Measurements from ENCODE around the gene GSTM3.

GSTM3 gene

DNA sequence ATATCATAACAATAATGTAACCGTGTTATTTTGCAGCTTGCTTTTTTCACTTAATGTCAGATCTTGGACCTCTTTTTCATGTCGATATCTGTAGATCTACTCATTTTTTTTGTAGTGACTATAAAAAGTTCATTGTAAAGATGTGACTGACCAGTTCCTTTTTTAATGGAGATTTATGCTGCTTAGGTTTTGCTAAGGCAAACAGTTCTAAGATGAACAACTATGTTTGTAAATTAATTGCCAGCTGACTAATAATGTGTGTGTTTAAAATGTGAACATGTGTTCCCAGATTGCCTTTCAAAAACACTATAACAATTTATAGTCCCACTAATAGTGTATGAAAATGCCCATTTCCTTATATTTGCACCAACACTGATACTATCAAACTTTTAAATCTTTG, 41.0 kb upstream of the GSTM3 start:
- TF ChIP-seq, protein P1, sequence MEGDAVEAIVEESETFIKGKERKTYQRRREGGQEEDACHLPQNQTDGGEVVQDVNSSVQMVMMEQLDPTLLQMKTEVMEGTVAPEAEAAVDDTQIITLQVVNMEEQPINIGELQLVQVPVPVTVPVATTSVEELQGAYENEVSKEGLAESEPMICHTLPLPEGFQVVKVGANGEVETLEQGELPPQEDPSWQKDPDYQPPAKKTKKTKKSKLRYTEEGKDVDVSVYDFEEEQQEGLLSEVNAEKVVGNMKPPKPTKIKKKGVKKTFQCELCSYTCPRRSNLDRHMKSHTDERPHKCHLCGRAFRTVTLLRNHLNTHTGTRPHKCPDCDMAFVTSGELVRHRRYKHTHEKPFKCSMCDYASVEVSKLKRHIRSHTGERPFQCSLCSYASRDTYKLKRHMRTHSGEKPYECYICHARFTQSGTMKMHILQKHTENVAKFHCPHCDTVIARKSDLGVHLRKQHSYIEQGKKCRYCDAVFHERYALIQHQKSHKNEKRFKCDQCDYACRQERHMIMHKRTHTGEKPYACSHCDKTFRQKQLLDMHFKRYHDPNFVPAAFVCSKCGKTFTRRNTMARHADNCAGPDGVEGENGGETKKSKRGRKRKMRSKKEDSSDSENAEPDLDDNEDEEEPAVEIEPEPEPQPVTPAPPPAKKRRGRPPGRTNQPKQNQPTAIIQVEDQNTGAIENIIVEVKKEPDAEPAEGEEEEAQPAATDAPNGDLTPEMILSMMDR (IDR thresholded peaks at IDR 0.05) = no peak

DNA sequence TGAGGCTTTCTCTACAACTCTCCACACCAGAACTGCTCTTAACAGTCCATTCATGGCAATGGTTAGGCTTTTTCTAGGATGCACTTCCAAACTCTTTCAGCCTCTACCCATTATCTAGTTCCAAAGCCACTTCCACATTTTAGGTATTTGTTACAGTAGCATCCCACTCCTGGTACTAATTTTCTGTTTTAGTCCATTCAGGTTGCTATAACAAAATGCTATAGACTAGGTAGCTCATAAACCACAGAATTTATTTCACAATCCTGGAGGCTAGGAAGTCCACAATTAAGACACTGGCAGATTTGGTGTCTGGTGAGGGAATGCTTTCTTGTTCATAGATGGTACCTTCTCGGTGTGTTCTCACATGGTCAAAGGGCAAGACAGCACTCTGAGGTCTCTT, 40.1 kb upstream of the GSTM3 start:
- TF ChIP-seq, protein P1 (IDR thresholded peaks at IDR 0.05) = no peak

DNA sequence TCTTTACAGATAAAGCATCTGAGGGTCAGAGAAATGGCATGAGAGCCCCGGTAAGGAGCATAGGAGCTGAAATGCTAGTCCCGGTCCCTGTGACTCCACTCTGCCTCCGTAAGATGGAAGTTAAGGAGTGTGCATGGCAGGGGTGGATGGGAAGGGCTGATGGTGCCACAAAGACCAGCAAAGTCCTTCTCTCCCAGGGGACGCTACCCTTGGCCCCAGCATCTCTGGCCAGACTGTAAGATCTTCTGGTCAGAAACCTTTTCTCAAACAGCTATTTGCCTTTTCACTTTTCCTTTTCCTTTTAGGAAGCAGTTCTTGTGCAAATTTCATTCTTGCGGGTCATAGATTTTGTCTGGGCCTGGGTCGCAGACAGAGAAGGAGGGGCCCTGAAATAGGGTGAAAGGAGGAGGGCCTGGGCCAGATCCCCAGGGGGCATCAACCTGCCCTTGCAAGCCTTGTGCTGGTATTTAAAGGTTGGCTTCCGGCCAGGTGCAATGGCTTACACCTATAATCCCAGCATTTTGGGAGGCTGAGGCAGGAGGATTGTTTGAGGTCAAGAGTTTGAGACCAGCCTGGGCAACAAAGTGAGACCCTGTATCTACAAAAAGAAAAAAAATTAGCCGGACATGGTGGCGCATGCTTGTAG, 37.3 kb upstream of the GSTM3 start:
- TF ChIP-seq, protein P1 (IDR thresholded peaks at IDR 0.05) = no peak

DNA sequence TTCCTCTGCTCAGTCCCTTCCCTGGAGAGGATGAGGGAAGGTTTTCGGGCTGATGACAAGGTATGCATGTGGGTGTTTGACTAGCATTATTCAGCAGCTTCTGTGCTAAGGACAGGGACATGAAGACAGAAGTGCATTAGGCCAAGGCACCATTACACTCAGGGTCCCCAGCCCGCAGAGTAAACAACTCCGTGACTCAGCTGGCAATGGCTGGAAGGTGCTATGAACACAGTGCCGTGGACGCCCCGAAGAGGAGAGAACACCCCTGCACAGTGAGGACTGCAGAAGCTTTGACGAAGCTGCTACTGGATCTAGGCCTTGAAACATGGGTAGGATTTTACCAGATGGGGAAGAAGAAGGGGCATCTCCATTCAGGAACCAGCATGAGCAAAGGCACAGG, 36.6 kb upstream of the GSTM3 start:
- TF ChIP-seq, protein P1 (IDR thresholded peaks at IDR 0.05) = no peak

DNA sequence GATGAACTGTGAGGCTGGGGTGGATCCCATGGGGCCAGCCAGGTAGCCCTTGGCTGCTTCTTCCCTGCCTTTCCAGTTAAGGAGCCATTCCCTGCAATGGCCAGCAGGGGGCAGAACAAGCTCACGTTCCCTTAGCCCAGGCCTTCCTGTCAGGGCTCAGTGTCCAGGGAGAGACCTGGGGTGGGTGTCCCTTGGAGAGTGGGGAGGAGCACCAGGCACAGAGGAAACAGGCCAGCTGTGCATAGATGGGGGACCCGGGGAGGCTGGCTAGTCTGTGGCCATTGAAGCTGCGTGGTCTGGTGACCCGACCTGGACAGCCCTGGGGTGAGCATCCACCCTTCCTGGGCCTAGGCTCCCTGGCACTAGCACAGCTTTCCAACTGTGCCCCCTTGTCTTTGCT, 36.1 kb upstream of the GSTM3 start:
- TF ChIP-seq, protein P1 (IDR thresholded peaks at IDR 0.05) = peak; percentile 83

DNA sequence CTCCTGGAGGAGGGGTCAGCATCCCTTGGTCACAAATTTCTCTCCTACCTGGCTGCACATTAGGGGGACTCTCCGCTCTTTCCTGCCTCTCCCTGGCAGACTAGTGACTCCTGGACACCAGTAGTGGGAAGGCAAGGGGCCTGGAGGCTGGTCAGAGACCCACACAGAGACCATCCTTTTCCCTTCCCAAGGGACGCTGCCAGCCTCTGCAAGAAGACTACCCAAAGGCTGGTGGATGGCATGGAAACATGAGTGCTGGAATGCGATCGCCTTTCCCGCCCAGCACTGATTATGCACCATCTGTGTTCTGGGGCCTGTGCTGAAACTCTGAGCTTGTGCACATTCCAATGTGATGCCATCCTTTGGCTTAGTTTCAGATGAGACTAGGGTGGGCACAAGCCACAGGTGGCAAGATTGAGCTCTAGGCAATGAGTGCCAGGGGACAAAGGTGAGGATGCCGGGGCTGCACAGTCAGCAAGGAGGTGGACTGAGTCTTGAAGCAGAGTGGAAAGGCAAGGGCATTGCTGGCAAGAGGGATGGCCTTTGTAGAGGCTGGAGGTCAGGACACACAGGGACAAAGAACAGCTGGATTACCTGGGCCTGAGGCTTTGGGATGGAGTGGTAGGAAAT, 35.5 kb upstream of the GSTM3 start:
- TF ChIP-seq, protein P1 (IDR thresholded peaks at IDR 0.05) = no peak

DNA sequence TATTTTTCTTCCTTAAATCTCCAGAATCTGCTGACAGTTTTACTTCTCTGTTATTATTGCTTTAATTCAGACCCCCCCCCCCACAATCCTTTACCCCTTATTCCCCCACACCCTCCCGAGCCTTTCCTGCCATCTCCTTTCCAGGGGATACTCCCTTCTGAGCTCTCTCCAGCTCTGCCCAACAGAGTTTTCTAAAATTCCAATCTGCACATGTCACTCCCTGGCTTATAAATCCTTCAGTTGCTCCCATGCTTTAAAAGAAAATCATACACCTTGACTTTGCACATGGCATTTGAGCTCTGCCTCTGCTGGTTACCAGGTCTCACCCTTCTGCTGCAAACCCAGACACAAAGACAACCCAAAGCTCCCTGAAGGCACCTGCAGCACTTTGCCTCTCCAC, 34.6 kb upstream of the GSTM3 start:
- TF ChIP-seq, protein P1 (IDR thresholded peaks at IDR 0.05) = no peak
